HG02571 (cell line): ENCODE measurements around the gene CD151.

ENCODE experiments used
- ATAC-seq: cut with Tn5 transposase; IDR thresholded peaks from one replicate; pipeline ENCODE4 v1.9.1; 2021; ENCODE audit warnings: mild to moderate bottlenecking, moderate library complexity; ENCODE audit not compliant: unreplicated experiment

CD151 gene

GRCh38 chr11:813072-813455 is 19.7 kb upstream of the CD151 start:
- no peak for ATAC-seq

DNA sequence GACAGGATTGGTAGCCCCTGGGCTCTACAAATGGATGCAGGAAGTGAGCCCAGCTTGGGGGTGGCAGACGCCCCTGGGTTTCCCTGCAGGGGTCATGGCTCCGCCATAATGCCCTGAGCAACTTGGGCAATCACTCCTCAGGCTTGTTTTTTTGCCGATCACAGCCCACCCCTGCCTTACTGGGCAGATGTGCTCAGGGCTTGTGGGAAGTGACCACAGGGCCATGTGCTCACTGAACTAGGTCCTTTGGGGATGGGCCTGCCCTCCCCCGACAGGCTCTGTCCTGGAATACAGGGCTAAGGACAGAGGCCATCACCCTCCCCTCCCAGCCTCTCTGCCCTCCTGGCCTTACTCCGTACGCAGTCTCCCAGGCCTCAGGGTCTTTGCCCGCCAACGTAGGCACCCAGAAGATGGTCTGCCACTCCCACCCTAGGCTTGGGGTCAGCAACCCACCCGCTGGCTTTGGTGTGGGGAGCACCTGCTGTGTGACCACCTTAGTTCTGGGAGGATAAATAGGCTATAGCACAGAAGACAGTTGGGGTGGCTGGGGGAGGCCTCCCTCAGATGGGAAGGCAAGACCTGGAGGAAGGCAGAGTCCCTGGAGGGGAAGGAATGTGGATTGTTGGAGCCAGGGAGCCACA is 19.2 kb upstream of the CD151 start:
- no peak for ATAC-seq

DNA sequence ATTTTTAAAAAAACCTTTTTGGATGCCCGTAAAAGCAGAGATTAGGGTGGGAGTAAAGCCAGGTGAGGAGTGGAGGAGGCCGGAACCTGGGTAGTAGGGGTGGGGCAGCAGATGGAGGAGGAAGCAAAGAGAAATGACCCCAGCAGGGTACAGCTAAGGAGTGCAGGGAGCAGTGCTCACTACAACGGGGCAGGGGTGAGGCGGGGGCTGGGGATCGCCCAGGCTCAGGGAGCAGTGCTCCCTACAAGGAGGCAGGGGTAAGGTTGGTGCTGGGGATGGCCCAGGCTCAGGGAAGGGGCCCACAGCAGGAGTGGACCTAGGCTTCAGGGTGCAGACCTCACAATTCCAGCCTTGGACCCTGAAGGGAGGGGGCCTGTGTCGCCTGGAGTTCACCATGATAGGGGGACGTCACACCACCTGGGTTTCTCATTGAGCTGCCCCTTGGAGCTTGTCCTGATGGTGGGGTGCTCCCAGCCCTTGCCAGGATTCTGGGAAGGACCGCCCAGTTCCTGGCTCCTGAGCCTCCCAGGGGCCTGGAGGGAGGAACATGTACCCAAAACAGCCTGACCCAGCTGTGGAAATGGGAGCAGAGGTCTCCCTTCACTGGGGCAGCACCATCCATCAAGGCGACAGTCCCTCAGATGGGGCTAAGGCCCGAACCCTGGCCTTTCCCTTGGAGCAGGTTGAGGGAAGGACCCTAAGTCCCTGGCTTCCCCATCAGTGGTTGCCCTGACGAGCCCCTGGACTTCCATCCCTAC is 16.9 kb upstream of the CD151 start:
- no peak for ATAC-seq

- ATAC-seq: no peak
Observed at GRCh38 chr11:816433-816779, 16.3 kb upstream of the CD151 start.

DNA sequence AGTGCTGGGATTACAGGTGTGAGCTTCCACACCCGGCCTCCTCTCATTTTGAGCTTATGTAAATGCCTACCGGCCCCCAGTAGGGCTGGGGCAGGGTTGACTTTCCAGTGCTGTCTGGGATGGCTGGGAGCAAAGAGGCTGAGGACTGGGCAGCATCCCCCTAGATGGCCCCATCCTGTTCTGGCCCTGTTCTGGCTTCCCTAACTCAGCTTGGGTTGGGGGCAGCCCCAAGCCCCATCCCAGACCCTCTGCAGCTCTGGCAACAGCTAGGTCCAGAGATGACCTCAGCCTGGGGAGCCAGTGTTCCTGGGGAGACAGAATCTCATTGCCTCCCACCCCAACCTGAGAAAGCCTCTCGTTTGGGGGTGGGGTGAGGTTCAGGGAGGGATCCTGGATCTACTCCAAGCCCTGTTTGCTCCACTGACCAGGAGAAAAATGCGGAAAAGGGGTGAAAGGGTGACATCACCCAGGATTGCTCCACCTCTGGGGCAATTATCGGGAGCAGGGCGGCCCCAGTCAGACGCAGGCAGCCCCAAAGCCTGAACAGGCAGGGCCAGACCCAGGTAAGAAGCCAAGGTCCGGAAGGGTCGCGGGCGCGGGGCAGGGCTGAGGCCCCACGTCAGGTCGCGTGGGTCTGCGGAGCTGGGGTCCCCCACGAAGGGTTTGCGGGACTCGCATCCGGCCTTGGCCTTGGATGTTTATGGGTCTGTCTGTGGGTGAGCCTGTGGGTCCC is 14.2 kb upstream of the CD151 start, which contains the start of gene PNPLA2:
Gene PNPLA2, plus strand, starts transcription at position 519 of the 733 bp plus-strand sequence. CDS start 805 bp downstream, outside the sequence.
- ATAC-seq: no peak

DNA sequence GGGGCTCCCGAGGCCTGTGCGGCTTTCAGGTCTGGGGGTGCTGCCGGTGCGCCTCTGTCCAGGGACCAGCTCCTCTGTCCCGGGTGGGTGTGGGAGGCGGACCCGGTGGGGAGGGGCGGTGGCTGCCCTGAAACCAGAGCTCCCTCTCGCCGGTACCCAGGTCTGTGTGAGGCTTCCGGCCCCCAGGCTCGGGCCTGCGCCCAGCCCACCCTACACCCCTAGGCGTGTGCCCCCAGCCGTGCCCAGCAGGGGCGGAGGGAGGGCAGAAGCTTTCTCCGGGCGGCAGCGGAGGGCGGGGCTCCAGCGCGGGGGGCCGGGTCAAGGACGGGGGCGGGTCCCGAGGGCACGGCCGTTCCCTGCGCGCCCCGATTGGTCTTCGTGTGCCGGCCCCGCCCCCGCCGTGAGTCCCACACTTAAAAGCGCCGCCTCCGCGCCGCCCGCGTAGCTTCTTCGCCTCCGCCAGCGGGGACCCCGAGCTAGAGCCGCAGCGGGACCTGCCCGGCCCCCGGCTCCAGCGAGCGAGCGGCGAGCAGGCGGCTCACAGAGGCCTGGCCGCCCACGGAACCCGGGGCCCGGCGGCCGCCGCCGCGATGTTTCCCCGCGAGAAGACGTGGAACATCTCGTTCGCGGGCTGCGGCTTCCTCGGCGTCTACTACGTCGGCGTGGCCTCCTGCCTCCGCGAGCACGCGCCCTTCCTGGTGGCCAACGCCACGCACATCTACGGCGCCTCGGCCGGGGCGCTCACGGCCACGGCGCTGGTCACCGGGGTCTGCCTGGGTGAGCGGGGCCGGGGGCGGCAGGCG is 13.4 kb upstream of the CD151 start:
- ATAC-seq: peak; percentile 64

- ATAC-seq: peak; percentile 47
Observed at GRCh38 chr11:819943-820649, 12.7 kb upstream of the CD151 start.

DNA sequence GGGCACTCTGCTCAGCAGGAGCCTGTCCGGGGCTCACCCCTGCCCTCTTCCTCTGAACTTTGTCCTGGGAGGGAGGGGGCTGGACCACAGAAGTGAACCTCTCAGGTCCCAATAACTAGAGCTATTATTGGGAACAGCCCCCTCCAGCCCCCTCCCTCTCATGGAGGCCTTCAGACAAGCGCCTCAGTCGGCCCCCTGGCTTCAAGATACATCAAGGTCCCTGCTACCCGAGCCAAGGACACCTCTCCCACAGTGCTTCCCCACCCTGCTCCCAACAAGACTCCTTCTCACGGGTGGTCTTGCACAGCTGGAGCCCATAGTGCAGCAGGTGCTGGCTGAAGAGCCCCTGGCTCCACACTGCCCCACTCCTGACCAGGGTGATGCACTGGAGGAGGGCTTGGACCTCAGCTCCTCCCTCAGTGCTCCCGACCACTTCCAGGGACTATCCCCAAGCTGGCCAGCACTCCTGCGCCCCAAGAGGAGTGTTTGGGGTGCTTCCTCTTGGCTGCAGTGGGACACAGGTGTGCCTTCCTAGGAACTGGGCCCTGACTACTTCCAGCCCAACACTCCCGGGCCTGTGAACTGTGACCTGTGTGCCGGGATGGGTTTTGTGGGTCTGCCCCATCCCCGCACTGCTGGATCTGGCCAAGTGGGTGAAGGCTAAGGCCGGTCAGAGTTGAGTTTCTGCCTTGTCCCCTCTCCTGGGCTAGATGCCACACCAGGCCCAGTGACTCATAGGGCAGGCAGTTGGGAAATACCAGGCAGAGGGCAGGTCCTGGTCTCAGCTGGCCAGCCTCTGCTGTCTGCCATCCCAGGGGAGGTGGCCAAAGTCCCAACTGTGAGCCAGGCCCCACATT is 11.9 kb upstream of the CD151 start:
- ATAC-seq: no peak

GRCh38 chr11:821512-822371 is 11.0 kb upstream of the CD151 start:
- no peak for ATAC-seq

GRCh38 chr11:823441-824291 is 9.1 kb upstream of the CD151 start:
- ATAC-seq: no peak

GRCh38 chr11:824292-824880 is 8.4 kb upstream of the CD151 start:
- ATAC-seq: no peak

DNA sequence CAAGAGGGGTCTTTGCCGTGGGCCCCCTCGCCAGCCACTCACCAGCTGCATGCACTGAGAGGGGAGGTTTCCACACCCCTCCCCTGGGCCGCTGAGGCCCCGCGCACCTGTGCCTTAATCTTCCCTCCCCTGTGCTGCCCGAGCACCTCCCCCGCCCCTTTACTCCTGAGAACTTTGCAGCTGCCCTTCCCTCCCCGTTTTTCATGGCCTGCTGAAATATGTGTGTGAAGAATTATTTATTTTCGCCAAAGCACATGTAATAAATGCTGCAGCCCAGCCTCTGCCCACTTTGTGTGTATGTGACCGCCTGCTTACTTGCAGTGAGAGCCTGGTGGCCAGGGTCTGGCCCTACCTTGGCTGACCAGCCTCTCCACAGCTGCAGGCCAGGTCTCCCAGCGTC is 7.8 kb upstream of the CD151 start:
- ATAC-seq: no peak

GRCh38 chr11:825366-826226 is 7.2 kb upstream of the CD151 start:
- ATAC-seq: no peak

DNA sequence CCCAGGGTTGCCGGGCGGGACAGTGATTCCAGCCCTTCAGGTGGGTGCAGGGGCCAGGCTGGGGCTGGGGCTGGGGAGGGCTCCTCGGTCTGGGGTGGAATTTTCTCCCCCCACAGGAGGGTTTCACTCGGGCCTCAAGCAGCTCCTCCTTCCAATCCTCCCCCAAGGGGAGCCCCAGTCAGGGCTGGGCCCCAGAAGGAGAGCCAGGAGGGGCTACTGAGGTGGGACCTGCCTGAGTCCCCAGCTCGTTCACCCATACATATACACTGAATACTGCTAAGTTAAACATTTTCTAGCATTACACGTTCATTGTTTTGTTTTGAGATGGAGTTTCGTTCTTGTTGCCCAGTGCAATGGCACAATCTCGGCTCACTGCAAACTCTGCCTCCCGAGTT is 6.5 kb upstream of the CD151 start:
- ATAC-seq: no peak

DNA sequence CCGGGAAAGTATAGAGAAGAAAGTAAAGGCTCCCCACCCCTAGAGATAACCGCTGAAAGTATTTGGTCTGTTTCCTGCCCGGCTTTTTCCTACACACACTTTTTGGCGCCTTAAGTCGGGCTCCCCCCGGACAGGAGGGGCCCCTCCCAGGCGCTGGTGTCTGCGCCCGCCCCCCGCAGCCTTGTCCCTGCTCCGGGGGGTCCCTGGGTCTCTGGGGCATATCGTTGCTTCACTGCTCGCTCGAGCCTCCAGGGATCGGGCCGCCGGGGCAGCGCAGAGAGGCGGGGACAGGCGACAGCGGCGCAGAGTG is 6.0 kb upstream of the CD151 start:
- no peak for ATAC-seq

- ATAC-seq: no peak
Observed at GRCh38 chr11:827146-827896, 5.4 kb upstream of the CD151 start.
